ENCODE measurements around the gene TMEM203. TPM values are rescaled to one million over a fixed set of nuclear protein-coding genes. Genes with fewer than 3 reads are reported as not detected.

Gene TMEM203
- total RNA-seq, 4 donors from 2014 or later, result 11.6 to 33.5 (median 27.6) TPM

DNA sequence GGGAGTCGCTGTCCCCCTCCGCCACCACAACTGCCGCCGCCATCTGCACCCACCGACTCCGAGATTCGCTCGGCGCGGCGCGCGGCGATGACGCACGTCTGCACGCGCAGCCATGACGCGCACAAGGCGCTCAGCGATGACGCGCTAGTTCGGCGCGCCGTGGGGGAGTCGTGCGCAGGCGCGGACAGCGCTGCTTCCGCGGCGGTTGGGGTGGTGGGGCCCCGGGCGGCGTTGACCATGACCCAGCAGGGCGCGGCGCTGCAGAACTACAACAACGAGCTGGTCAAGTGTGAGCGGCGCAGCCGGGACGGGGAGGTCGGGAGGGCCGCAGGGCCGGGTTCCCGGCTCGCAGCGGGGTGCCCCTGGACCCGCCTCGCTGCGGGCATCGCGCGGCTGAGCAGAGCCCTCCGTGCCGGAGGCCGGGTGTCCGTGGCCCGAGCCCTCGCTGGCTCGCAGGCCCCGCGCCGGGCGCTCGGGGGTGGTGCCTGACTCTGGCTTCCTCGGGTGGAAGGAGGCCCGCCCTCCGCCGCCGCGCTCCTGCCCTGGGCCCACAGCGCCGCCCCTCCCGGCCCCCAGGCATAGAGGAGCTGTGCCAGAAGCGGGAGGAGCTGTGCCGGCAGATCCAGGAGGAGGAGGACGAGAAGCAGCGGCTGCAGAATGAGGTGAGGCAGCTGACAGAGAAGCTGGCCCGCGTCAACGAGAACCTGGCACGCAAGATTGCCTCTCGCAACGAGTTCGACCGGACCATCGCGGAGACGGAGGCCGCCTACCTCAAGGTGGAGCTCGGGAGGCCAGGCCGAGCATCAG, 16.8 kb downstream of the TMEM203 start, which contains the start of the genes ANAPC2 and SSNA1:
ANAPC2 (minus strand) TSS at position 71 of the 807 bp plus-strand sequence; CDS start at position 43, 28 bp downstream.
SSNA1 (plus strand) TSS at position 187 of the 807 bp plus-strand sequence; CDS start at position 238, 51 bp downstream.
- Histone ChIP-seq H3K9me3 (no peaks in the 10 kb centered on the region), H3K4me3 (peak within 1 kb of the TSS; percentile 68 to 100 (median 88)), H3K27ac (peak within 1 kb of the TSS; percentile 94 to 100 (median 97)), H3K4me1 (peaks cover 12 to 56% (median 26%) of the 10 kb centered on the region in 4 donors), H3K36me3 (peaks cover 0 to 61% (median 0%) of the 10 kb centered on the region in 3 donors), H3K27me3 (no peaks in the 10 kb centered on the region)
- peak; percentile 84 to 85 for TF ChIP-seq POLR2A (IDR thresholded peaks at IDR 0.05)
- peak in 5 of 6 experiments; percentile 8 to 56 (median 47) for TF ChIP-seq CTCF (IDR thresholded peaks at IDR 0.05)
- DNase-seq, result peak; percentile 92 to 97 (median 96)

GRCh38 chr9:137188086-137188489, 17.4 kb downstream of the TMEM203 start:
- Histone ChIP-seq H3K9me3 (no peaks in the 10 kb centered on the region), H3K27me3 (no peaks in the 10 kb centered on the region), H3K27ac (peak overlapping the region; percentile 94 to 100 (median 97)), H3K36me3 (peaks cover 0 to 65% (median 0%) of the 10 kb centered on the region in 3 donors), H3K4me3 (peak overlapping the region; percentile 68 to 100 (median 88)), H3K4me1 (peaks cover 12 to 56% (median 26%) of the 10 kb centered on the region in 4 donors)
- TF ChIP-seq CTCF (IDR thresholded peaks at IDR 0.05) (no peak), POLR2A (IDR thresholded peaks at IDR 0.05) (no peak)
- DNase-seq, result no peak

DNA sequence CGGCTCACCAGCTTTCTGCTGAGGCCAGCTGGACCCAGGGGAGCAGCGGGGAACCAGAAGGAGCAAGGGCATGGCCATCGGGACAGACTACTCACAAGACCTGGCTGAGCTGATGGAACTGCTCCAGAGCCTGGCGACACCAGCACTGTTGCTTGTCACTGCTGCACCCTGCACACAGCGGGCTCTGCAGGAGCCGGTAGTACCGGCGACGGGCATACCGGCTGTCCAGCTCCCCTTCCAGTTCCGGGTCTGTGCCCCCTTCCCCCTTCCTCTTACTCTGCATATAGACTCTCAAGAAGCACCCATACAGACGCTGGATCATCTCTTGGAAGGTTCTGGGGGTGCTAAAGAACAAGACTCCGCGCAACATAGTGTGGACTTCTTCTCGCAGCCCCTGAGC, 18.1 kb downstream of the TMEM203 start:
- DNase-seq, result no peak
- peaks cover 0 to 65% (median 0%) of the 10 kb centered on the region in 3 donors for H3K36me3 ChIP-seq
- peaks cover 12 to 52% (median 26%) of the 10 kb centered on the region in 4 donors for H3K4me1 ChIP-seq
- H3K9me3 ChIP-seq, result no peaks in the 10 kb centered on the region
- no peak overlapping the region for H3K27ac ChIP-seq
- no peaks in the 10 kb centered on the region for H3K27me3 ChIP-seq
- TF ChIP-seq POLR2A (IDR thresholded peaks at IDR 0.05) (no peak), CTCF (IDR thresholded peaks at IDR 0.05) (no peak)
- H3K4me3 ChIP-seq, result peak overlapping the region; percentile 68 to 100 (median 88)

DNA sequence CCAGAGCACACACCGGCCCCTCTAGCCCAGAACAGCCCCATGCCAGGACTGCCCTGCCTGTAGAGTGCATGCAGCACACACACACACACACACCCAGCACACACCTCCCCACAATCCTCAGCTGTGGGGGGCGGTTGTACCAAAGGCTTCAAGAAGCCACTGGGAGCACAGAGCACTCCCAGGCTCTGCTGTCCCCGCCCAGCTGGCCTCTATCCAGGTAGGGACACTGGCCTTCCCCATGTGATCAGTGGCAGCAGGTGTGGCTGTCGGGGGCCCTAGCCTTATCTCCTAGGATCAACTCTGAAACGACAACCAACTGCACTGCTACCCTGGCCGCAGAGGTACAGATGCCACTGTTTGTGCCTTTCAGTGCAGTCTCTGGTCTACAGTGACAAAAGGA, 19.1 kb downstream of the TMEM203 start:
- no peak for DNase-seq
- H3K9me3 ChIP-seq, result no peaks in the 10 kb centered on the region
- H3K4me1 ChIP-seq, result peaks cover 12 to 46% (median 26%) of the 10 kb centered on the region in 4 donors
- H3K4me3 ChIP-seq, result peak overlapping the region in 1 of 4 donors; percentile 79
- H3K36me3 ChIP-seq, result peaks cover 0 to 65% (median 0%) of the 10 kb centered on the region in 3 donors
- H3K27ac ChIP-seq, result no peak overlapping the region
- TF ChIP-seq POLR2A (IDR thresholded peaks at IDR 0.05) (no peak), CTCF (IDR thresholded peaks at IDR 0.05) (no peak)
- no peaks in the 10 kb centered on the region for H3K27me3 ChIP-seq

DNA sequence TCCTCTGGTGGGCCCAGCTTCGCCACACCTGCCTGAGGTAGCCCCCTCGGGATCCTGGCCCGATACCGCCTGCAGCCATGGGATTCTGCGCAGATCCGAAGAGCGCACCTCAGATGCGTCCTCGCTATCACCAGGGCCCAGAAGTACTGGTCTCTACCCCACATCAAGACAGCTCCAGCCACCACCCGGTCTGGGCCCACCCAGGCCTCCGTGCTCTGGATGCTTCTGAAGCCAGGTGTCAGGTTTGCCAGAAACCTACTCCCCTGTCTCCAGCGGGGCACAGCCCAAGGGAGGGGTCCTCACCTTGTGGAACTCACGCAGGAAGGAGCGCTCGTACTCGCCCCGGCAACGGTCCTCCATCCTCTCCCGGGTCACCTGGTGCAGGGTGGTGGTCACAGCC, 19.5 kb downstream of the TMEM203 start:
- peaks cover 12 to 42% (median 26%) of the 10 kb centered on the region in 4 donors for H3K4me1 ChIP-seq
- no peaks in the 10 kb centered on the region for H3K27me3 ChIP-seq
- no peaks in the 10 kb centered on the region for H3K9me3 ChIP-seq
- TF ChIP-seq CTCF (IDR thresholded peaks at IDR 0.05), result no peak
- TF ChIP-seq POLR2A (IDR thresholded peaks at IDR 0.05), result no peak
- H3K4me3 ChIP-seq, result no peak overlapping the region
- DNase-seq, result no peak
- peaks cover 0 to 65% (median 0%) of the 10 kb centered on the region in 3 donors for H3K36me3 ChIP-seq
- no peak overlapping the region for H3K27ac ChIP-seq
